Uterus (tissue), 4 donors: ENCODE results near the gene TYRP1. TPM values are rescaled to one million over a fixed set of nuclear protein-coding genes. Genes with fewer than 3 reads are reported as not detected.

Experiments used
- DNase-seq, 2 donors: peaks; one replicate each; pipeline ENCODE4 v3.0.0-alpha.2; 2019 to 2020
- H3K27ac ChIP-seq, 2 donors: fragments of 200-600 bp; sonication (generic); 1 replicate in 1 of 2; 2 replicates in 1 of 2; pipeline ENCODE4 v1.5.1; 2016 to 2018
- H3K27me3 ChIP-seq, 2 donors: fragments of 200-600 bp; sonication (generic); one replicate each; pipeline ENCODE4 v1.5.1; 2018 to 2019; ENCODE audit warnings: control low read depth in 1 of 2
- H3K36me3 ChIP-seq, 2 donors: fragments of 200-600 bp; sonication (generic); one replicate each; pipeline ENCODE4 v1.5.1; 2019; ENCODE audit warnings: control low read depth in 1 of 2
- H3K4me1 ChIP-seq, 2 donors: fragments of 200-600 bp; sonication (generic); one replicate each; pipeline ENCODE4 v1.5.1; 2018 to 2019; ENCODE audit warnings: control low read depth in 1 of 2
- H3K4me3 ChIP-seq, 2 donors: fragments of 200-600 bp; sonication (generic); 1 replicate in 1 of 2; 2 replicates in 1 of 2; pipeline ENCODE4 v1.5.1; 2018 to 2019; ENCODE audit warnings: mild to moderate bottlenecking in 1 of 2
- H3K9me3 ChIP-seq, 2 donors: fragments of 200-600 bp; sonication (generic); one replicate each; pipeline ENCODE4 v1.5.1; 2019; ENCODE audit warnings: control low read depth in 1 of 2
- POLR2A ChIP-seq, 2 donors: fragments of 450-650 bp; IDR thresholded peaks; one replicate each; pipeline ENCODE4 v1.6.1; 2016; ENCODE audit warnings: antibody characterized with exemption in 2 of 2, mild to moderate bottlenecking in 1 of 2, moderate library complexity in 1 of 2
- intact Hi-C: fragments of 100-400 bp; cut with DNase I; formaldehyde crosslinking; loops from one replicate; pipeline ENCODE4 v1.15.1; 2023; ENCODE audit warnings: low total_unique reads
- total RNA-seq, 4 donors: library from RNA; depleted of rRNA in 3 of 4; stranded (reverse); fragments of >200 nt in 3 of 4; gene quantifications; one replicate each; pipeline versions ENCODE4 v1.1.0 to v1.2.4, GENCODE V29; 2014 to 2023
- TF ChIP-seq, protein P1 (sequence below), 4 experiments: fragments of 200-600 bp in 2 of 4; fragments of 450-650 bp in 2 of 4; sonication (generic) in 2 of 4; IDR thresholded peaks; one replicate each; pipeline ENCODE4 v1.5.1; 2016 to 2019; ENCODE audit warnings: antibody characterized with exemption in 4 of 4, mild to moderate bottlenecking in 2 of 4, moderate library complexity in 1 of 4
- donor health status: DM: yes; HTN: yes; CAD: no.

The TYRP1 gene
- total RNA-seq, 4 donors from 2014 or later: 0.24 to 1.2 TPM; not detected in 2

DNA sequence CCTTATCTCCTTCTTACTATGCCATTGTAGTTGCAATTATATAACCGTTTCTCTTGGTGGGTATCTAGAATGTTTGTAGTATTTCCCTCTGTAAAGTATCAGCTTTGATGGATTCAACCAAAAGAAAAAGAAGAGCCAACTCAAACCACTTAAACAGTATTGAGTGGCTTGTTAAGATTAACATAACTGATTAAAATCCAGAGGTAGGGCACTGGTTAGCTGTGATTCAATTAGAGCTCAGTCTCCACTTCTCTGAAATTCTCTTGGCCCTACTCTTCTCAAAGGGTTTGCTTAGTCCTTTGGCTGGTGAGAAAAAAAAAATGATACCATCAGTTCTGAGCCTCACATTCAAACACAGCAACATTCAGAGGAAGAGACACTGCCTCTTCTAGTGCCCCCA lies 37.0 kb downstream of the TYRP1 start:
- H3K36me3 ChIP-seq: no peaks in the 10 kb centered on the region
- intact Hi-C loops: no loop called here
- no peak overlapping the region for H3K4me3 ChIP-seq
- no peak for DNase-seq
- TF ChIP-seq, protein P1, sequence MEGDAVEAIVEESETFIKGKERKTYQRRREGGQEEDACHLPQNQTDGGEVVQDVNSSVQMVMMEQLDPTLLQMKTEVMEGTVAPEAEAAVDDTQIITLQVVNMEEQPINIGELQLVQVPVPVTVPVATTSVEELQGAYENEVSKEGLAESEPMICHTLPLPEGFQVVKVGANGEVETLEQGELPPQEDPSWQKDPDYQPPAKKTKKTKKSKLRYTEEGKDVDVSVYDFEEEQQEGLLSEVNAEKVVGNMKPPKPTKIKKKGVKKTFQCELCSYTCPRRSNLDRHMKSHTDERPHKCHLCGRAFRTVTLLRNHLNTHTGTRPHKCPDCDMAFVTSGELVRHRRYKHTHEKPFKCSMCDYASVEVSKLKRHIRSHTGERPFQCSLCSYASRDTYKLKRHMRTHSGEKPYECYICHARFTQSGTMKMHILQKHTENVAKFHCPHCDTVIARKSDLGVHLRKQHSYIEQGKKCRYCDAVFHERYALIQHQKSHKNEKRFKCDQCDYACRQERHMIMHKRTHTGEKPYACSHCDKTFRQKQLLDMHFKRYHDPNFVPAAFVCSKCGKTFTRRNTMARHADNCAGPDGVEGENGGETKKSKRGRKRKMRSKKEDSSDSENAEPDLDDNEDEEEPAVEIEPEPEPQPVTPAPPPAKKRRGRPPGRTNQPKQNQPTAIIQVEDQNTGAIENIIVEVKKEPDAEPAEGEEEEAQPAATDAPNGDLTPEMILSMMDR (IDR thresholded peaks at IDR 0.05): no peak
- TF ChIP-seq POLR2A (IDR thresholded peaks at IDR 0.05): no peak
- no peak overlapping the region for H3K27ac ChIP-seq
- H3K27me3 ChIP-seq: no peaks in the 10 kb centered on the region
- H3K9me3 ChIP-seq: no peaks in the 10 kb centered on the region
- H3K4me1 ChIP-seq: no peaks in the 10 kb centered on the region

DNA sequence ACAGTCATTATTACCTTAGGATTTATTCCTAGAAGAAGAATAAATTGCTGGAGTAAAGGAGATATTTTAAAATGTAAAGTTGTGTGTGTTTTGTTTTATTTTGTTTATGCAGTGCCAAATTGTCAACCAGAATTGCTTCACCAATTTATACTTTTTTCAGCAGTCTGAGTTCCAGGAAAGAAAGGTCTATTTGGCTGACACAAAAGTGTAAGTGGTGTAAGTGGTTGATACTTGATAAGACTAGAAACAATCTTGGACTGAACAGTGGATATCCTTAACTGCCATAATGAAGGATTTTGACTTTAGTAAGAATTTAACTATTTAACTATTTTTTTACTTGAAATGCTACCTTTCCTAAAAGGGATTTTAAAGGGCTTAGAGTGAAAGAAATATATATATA lies 37.7 kb downstream of the TYRP1 start:
- no peak for DNase-seq
- no peaks in the 10 kb centered on the region for H3K4me1 ChIP-seq
- no peak overlapping the region for H3K4me3 ChIP-seq
- TF ChIP-seq POLR2A (IDR thresholded peaks at IDR 0.05): no peak
- TF ChIP-seq, protein P1 (IDR thresholded peaks at IDR 0.05): no peak
- H3K9me3 ChIP-seq: no peaks in the 10 kb centered on the region
- H3K27me3 ChIP-seq: no peaks in the 10 kb centered on the region
- no peaks in the 10 kb centered on the region for H3K36me3 ChIP-seq
- intact Hi-C loops: no loop called here
- no peak overlapping the region for H3K27ac ChIP-seq

DNA sequence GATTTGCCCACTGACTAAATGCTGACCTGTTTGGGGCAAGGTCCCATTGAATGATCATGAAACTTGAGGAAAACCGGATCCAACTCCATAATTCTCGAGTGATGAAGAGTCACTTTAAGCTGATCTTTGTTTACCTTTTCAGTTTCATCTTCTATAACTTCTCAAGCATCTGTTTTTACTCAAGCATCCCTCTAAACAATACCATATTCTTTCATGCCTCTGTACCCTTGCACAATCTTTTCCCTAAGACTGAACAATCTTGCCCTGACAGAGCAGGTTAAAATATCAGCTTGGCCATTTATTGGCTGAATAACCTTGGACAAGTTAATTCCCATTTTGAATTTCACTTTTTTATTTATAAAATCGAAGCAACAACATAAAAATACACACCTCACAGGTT lies 39.8 kb downstream of the TYRP1 start:
- Histone ChIP-seq H3K9me3 (no peaks in the 10 kb centered on the region), H3K36me3 (no peaks in the 10 kb centered on the region), H3K4me3 (no peak overlapping the region), H3K4me1 (no peaks in the 10 kb centered on the region), H3K27me3 (no peaks in the 10 kb centered on the region), H3K27ac (no peak overlapping the region)
- TF ChIP-seq, protein P1 (IDR thresholded peaks at IDR 0.05): no peak
- no peak for TF ChIP-seq POLR2A (IDR thresholded peaks at IDR 0.05)
- no peak for DNase-seq
- intact Hi-C loops: no loop called here

DNA sequence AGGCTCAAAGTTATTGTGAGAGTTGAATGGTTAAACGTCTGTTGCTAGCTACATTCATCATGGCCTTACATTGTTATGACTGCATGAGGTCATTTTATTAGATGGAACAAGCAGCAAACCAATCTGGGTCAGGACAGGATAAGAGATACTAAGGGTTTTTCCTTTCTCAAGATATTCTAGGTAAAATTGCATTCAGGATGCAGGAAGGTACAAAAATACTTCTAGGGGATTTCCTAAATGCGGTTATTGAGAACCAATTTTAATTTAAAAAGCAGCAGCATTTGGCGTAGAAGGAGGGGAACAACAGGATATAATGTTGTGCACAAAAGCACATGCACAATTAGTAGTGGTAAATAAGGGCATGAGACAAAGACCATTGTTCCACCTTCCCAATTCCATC lies 42.5 kb downstream of the TYRP1 start:
- no peaks in the 10 kb centered on the region for H3K27me3 ChIP-seq
- no peaks in the 10 kb centered on the region for H3K36me3 ChIP-seq
- no peak for DNase-seq
- TF ChIP-seq, protein P1 (IDR thresholded peaks at IDR 0.05): no peak
- no peak for TF ChIP-seq POLR2A (IDR thresholded peaks at IDR 0.05)
- no peaks in the 10 kb centered on the region for H3K9me3 ChIP-seq
- intact Hi-C loops: no loop called here
- H3K4me1 ChIP-seq: no peaks in the 10 kb centered on the region
- H3K4me3 ChIP-seq: no peak overlapping the region
- no peak overlapping the region for H3K27ac ChIP-seq

DNA sequence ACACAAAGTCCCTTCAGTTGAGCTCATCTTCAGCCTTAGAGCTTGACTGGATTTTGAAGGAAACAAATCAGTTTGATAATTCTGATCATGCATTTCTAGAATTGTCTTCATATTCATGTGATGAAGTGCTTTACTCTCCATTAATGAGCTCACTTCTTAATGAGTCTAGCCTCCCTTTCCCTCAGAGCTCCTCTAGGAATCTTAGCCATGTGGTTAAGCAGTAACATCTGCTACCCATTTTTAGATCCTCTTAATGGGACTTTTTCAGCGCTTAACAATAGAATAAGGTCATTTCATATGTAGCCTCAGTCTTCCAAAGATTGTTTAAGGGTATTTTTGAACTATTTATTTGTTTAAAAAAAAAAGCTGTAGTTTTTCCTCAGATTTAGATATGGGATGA lies 44.7 kb downstream of the TYRP1 start:
- Histone ChIP-seq H3K27me3 (no peaks in the 10 kb centered on the region), H3K27ac (no peak overlapping the region), H3K9me3 (no peaks in the 10 kb centered on the region), H3K4me1 (no peaks in the 10 kb centered on the region), H3K36me3 (no peaks in the 10 kb centered on the region), H3K4me3 (no peak overlapping the region)
- no peak for DNase-seq
- no peak for TF ChIP-seq POLR2A (IDR thresholded peaks at IDR 0.05)
- TF ChIP-seq, protein P1 (IDR thresholded peaks at IDR 0.05): no peak
- intact Hi-C loops: no loop called here
